MM.1S (cell line): ENCODE results near the gene ATXN1.

Source experiments
- EZH2 ChIP-seq: fragments of 300-600 bp; sonication (generic); optimal IDR thresholded peaks from 2 replicates; pipeline ENCODE3; 2017; ENCODE audit warnings: low read depth, mild to moderate bottlenecking, antibody characterized with exemption, low read length, mixed read lengths
- EZH2phosphoT487 ChIP-seq: fragments of 300-600 bp; sonication (generic); IDR thresholded peaks from 2 replicates; pipeline ENCODE4 v1.6.1; 2018; ENCODE audit warnings: antibody characterized with exemption, low read length
- TF ChIP-seq, protein P1 (sequence below): fragments of 300-600 bp; sonication (generic); IDR thresholded peaks from 2 replicates; pipeline ENCODE4 v1.5.1; 2016; ENCODE audit warnings: antibody characterized with exemption, low read length, mixed read lengths

DNA sequence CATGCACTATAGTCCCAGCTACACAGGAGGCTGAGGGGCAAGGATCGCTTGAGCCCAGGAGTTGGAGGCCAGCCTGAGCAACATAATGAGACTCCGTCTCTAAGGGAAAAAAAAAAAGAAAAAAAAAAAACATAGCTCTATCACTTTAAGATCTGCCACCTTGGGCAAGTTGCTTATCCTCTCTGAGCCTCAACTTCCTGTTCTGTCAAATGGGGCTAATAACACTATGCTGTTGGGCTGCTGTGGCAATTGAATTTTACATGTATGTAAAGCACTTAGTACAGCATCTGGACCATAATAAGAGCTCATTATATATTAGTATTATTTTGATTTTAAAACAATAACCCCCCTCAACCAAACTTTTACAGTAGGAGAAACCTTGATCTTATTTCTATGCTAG is 141.5 kb downstream of the ATXN1 start:
- TF ChIP-seq, protein P1, sequence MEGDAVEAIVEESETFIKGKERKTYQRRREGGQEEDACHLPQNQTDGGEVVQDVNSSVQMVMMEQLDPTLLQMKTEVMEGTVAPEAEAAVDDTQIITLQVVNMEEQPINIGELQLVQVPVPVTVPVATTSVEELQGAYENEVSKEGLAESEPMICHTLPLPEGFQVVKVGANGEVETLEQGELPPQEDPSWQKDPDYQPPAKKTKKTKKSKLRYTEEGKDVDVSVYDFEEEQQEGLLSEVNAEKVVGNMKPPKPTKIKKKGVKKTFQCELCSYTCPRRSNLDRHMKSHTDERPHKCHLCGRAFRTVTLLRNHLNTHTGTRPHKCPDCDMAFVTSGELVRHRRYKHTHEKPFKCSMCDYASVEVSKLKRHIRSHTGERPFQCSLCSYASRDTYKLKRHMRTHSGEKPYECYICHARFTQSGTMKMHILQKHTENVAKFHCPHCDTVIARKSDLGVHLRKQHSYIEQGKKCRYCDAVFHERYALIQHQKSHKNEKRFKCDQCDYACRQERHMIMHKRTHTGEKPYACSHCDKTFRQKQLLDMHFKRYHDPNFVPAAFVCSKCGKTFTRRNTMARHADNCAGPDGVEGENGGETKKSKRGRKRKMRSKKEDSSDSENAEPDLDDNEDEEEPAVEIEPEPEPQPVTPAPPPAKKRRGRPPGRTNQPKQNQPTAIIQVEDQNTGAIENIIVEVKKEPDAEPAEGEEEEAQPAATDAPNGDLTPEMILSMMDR, result no peak
- TF ChIP-seq EZH2 (no peak), EZH2phosphoT487 (no peak)
